Sciatic nerve (tissue), 2 donors: Measurements from ENCODE around the gene STX5. TPM values are rescaled to one million over a fixed set of nuclear protein-coding genes. Genes with fewer than 3 reads are reported as not detected.
"Not testable (repeated sequence)": the region's sequence is repeated elsewhere in the genome, so short reads cannot be mapped to it uniquely, and the experiment has no call there.

Experiments used
- ATAC-seq: fragments of 200-7000 bp; cut with Tn5 transposase; one replicate; pipeline ENCODE4 v1.9.1; 2020; ENCODE audit warnings: mild to moderate bottlenecking, moderate library complexity
- DNase-seq: peaks from one replicate; pipeline ENCODE4 v3.0.0-alpha.2; 2020; ENCODE audit warnings: low spot score
- intact Hi-C: fragments of 100-400 bp; cut with DNase I; formaldehyde crosslinking; loops from one replicate; pipeline ENCODE4 v1.14.2; 2022
- total RNA-seq: library from RNA; stranded (reverse); fragmentation: NEBNext Ultra II Directional; extraction: Animal tissue kit (Norgen Biotek cat#: 25700); gene quantifications from one replicate; pipeline ENCODE4 v1.2.1, GENCODE V29; 2021
- donor health status: DM: no; HTN: no; CAD: no.
- donor health status: DM: no; HTN: no; CAD: no.

Gene STX5, protein sequence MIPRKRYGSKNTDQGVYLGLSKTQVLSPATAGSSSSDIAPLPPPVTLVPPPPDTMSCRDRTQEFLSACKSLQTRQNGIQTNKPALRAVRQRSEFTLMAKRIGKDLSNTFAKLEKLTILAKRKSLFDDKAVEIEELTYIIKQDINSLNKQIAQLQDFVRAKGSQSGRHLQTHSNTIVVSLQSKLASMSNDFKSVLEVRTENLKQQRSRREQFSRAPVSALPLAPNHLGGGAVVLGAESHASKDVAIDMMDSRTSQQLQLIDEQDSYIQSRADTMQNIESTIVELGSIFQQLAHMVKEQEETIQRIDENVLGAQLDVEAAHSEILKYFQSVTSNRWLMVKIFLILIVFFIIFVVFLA
- total RNA-seq: 51.6 TPM

DNA sequence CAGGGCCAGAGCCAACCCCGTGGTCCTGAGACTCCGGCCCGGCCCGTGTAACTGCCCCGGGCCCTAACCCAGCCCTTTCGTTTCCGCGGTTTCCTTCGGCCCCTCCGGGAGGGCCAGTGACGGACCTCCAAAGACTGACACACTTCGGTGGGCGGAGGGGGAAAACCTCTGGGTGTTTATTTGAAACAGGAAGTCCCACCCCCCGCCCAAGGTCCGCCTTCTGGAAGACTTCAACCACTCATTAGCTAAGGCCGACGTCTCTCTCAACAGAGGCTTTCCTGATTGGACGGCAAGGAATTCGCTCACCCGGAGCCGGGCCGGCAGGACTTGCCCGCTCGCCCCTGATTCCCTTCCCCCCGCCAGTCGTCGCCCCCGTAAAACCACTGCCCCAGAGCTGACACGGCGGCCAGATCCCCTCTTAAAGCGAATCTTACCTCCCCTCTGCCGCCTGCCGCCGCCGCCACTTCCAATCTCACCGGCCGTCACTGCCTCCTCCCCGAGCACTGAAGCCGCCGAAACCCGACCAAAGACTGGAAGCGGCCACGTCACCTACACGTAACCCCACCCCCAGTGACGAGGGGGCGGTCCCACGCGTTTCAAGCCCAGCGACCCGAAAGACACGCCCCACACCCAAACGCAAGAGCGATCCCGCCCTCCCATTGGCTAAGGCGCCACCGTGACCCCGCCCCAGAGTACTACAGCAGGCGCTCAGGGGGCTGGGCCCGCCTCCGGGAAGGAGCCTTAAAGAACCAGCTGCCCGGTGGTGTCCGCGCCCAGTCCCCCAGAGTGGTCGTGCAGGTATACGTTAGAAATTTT, at the start of gene STX5:
TSS of gene STX5 (minus strand) at position 532 of the 816 bp plus-strand sequence. CDS start 808 bp downstream, outside the sequence.
- peak; percentile 99 for ATAC-seq
- intact Hi-C loops: no loop called here
- peak; percentile 100 for DNase-seq

DNA sequence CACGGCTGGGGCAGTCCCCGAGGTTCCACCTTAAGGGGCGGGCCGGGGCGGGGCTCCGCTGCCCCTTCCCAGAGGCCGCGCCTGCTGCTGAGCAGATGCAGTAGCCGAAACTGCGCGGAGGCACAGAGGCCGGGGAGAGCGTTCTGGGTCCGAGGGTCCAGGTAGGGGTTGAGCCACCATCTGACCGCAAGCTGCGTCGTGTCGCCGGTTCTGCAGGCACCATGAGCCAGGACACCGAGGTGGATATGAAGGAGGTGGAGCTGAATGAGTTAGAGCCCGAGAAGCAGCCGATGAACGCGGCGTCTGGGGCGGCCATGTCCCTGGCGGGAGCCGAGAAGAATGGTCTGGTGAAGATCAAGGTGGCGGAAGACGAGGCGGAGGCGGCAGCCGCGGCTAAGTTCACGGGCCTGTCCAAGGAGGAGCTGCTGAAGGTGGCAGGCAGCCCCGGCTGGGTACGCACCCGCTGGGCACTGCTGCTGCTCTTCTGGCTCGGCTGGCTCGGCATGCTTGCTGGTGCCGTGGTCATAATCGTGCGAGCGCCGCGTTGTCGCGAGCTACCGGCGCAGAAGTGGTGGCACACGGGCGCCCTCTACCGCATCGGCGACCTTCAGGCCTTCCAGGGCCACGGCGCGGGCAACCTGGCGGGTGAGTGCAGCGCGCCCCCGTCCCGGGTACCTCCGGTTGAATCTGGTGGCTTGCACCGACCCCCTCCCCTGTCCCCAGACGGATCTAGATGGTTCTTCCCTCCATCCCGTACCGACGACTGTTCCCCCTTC, 49.1 kb upstream of the STX5 start, which contains the start of gene SLC3A2:
TSS of gene SLC3A2 (plus strand) at position 94 of the 776 bp plus-strand sequence. CDS start at position 222, 128 bp downstream.
- intact Hi-C loops: no loop called here
- ATAC-seq (peak; percentile 94), DNase-seq (peak; percentile 94)

DNA sequence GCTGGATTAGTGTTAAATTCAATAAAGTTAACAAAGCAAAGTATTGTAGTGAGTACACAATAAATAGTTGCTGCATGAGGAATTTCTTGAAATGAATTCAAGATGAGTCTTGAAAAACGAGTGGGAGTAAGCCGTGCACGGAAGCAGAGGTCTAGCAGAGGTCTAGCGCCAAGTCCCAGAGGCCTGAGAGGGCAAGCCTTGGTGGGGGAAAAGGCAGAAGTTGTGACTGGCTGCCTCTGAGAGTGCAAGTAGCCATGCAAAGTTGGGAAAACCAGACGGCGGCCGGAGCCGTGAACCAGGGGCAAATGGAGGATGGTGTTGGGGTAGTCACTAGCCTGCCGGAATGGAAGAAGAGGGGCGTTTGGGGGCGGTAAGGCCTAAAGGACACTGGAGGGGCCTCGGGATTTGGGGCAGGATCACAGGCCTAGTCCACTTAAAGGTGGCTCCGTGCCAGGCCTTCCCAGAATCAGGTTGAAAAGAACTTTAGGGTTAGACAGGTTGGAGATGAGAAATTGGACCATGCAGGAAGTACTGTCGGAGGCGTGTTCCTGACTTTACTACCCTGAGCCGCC, 48.5 kb upstream of the STX5 start:
- ATAC-seq (peak; percentile 44), DNase-seq (no peak)
- intact Hi-C loops: no loop called here

DNA sequence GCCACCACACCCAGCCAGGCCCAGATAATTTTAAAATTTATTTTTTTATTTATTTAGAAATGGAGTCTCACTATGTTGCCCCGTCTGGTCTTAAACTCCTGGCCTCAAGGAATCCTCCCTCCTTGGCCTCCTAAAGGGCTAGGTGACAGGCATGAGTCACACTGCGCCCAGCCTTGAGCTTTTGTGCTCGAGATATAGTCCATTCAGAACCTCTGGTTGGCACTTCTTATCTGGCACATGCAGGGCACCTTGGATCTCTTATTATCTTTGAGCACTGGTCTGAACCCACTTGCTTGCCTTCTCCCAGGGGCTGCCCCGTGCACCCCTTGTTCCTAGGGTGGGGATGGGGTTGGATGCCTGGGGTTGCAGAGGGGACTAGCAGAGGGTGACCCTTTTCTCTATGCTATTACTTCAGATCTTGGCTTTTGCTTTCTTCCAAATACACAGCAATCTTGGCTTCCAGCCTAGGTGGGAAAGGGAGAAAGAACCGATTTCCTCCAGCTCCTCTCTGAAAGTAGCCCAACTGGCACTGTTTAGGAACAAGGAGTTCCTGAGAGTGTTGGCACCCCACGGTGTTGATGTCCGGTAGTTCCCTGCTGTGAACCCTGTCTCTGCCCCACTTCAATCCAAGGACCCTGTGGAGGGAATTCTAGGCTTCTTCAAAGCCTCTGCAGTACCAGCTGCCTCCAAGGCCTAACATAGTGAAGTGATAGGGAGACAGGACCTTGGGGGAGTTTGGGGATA, 47.6 kb upstream of the STX5 start:
- intact Hi-C loops: no loop called here
- ATAC-seq: no peak
- DNase-seq: no peak

DNA sequence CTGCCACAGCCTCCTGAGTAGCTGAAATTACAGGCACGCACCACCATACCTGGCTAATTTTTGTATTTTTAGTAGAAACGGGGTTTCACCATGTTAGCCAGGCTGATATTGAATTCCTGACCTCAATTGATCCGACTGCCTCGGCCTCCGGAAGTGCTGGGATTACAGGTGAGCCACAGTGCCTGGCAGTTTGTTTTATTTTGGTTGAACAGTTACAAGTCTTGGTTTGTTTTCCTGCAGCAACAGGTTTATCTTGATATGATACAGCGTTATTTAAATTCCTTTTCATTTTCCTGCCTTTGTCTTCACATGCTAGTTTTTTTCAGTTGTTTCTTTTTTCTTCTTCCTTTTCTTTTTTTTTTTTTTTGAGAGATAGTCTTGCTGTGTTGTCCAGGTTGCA, 44.9 kb upstream of the STX5 start:
- DNase-seq: no peak
- no peak for ATAC-seq
- intact Hi-C loops: no loop called here

DNA sequence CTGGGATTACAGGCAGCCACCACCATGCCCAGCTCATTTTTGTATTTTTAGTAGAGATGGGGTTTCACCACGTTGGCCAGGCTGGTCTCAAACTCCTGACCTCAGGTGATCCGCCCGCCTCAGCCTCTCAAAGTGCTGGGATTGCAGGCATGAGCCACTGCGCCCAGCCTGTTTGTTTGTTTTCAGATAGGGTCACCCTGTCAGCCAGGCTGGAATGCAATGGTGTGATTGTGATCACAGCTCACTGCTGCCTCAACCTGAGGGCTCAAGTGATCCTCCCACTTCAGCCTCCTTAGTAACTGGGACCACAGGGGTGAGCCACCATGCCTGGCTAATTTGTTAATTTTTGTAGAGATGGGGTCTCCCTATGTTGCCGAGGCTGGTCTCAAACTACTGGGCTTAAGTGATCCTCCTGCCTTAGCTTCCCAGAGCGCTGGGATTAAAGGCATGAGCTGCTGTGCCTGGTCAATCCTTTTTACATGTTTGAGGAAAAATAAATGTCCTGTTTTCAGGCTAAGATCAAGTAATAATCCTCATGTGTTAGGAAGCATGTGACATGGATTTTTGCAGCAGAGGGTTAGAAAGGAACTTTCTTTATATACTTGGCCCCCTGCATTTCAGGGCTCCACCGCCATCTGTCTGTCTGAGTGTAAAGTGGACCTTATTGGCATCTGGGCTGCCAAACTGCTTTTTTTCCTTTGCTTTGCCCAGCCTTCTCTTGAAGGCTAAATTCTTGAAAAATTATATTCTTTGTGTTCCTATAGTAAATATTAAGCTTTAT, 44.0 kb upstream of the STX5 start:
- no peak for DNase-seq
- intact Hi-C loops: no loop called here
- no peak for ATAC-seq

DNA sequence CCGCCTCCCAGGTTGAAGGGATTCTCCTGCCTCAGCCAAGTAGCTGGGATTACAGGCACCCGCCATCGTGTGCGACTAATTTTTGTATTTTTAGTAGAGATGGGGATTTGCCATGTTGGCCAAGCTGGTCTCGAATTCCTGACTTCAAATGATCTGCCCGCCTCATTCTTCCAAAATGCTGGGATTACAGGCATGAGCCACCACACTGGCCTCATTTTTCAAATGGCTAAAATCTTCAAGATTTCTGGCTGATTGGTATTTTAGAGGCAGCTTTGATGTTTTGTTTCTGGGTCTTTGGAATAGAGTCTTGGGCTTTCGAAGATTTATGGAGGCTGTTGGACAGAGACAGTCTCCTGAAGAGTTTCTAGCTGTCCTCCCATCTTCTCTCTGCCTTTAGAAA, 43.0 kb upstream of the STX5 start:
- ATAC-seq: no peak
- intact Hi-C loops: no loop called here

DNA sequence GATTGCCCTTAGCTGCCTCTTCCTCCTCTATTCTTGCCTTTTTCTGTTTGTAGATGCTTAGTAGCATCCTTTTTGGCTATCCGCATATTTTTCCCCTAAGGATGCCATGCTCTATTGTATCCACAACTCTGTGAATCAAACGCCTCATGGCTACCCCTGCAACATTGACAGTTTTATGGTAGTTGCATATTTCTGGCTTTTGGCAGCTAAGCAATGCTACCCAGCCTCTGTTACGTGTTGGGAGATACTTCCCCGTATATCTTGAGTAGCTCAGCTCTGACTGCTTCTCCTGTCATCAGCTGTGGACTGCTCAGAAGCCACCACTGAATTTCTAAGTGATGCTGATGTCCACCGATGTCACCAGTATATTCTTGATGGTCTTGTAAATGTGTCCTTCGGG, 33.8 kb upstream of the STX5 start:
- no peak for DNase-seq
- intact Hi-C loops: no loop called here
- ATAC-seq: no peak

More for the DNA sequence above, 43.0 kb upstream of the STX5 start:
- no peak for DNase-seq

DNA sequence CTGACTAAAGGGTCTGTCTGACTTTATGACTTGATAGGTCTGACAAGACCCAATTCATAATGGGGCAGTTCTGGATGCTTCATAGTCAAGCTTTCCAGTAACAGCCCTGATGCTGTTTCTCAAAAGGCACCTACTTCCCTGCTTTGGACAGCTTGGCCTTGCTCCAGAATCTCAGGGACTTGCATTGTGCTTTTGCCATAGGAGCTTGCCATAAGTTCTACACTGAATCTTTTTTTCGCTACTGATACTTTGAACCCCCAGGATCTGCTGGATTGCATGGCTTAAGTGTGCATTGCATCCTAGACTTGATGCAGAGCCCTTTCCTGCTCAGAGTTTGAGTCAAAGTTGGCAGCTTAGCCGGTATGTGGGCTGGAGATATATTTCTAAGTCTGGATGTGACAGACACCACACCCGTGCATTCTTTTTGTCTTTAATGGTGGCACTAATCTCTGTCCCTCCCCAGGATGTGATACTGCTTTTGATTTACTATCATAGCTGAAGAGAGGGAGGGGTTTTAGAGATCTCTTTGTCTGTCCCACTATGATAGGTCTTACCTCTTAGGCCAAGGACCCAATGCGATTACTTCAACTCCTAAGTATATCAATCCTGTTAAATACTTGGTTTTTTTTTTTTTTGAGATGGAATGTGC, 32.0 kb upstream of the STX5 start:
- ATAC-seq (no peak), DNase-seq (no peak)
- intact Hi-C loops: loop anchor here (5.0 kb wide), 1 partner anchor 77 kb away; the partner anchor contains the start of gene TMEM179B

DNA sequence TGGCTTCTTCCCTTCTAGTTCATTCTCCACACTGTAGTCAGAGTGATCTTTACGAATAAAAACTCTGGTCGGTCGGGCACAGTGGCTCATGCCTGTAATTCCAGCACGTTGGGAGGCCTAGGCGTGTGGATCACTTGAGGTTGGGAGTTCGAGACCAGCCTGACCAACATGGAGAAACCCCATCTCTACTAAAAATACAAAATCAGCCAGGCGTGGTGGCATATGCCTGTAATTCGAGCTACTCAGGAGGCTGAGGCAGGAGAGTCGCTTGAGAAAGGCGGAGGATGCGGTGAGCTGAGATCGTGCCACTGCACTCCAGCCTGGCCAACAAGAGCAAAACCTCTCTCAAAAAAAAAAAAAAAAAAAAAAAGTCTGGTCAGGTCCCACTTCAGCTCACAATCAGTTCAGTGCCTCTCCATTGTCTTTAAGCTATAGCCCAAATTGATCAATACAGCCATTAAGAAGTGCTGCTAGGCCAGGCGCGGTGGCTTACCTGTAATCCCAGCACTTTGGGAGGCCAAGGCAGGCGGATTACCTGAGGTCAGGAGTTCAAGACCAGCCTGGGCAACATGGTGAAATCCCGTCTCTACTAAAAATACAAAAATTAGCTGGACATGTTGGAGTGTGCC, 29.8 kb upstream of the STX5 start:
- not testable (repeated sequence) for DNase-seq, ATAC-seq
- intact Hi-C loops: loop anchor here (5.0 kb wide), 1 partner anchor 74 kb away; the partner anchor contains the start of gene TMEM179B

DNA sequence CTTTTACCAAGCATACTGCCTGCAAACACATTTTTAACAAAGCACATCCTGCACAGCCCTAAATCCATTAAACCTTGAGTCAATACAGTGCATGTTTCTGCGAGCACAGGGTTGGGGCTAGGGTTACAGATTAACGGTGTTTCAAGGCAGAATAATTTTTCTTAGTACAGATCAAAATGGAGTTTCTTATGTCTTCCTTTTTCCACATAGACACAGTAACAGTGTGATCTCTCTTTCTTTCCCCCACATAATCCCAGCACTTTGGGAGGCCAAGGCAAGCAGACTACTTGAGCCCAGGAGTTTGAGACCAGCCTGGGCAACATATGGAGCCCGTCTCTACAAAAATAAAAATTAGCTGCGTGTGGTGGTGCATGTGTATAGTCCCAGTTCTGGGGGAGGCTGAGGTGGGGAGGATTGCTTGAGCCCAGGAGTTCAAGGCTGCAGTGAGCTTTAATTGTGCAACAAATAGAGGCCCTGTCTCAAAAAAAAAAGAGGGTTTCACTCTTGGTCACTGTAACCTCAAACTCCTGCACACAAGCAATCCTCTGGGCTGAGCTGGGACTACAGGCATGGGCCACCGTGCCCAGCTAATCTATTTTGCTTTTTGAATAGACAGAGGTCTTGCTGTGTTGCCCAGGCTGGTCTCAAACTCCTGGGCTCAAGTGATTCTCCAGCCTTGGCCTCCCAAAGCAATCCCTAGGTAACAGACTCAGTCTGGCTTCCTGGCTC, 29.1 kb upstream of the STX5 start:
- DNase-seq (no peak), ATAC-seq (no peak)
- intact Hi-C loops: loop anchor here (5.0 kb wide), 1 partner anchor 74 kb away; the partner anchor contains the start of gene TMEM179B

DNA sequence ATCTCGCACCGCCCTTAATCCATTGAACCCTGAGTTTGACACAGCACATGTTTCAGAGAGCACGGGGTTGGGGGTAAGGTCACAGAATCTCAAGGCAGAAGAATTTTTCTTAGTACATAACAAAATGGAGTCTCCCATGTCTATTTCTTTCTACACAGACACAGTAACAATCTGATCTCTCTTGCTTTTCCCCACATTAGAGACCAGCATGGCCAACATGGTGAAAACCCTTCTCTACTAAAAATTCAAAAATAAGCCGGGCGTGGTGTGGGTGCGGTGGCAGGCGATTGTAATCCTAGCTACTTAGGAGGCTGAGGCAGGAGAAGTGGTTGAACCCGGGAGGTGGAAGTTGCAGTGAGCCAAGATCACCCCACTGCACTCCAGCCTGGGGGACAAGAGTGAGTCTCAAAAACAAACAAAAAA, 27.4 kb upstream of the STX5 start:
- ATAC-seq, DNase-seq, intact Hi-C loops: not testable (repeated sequence)

DNA sequence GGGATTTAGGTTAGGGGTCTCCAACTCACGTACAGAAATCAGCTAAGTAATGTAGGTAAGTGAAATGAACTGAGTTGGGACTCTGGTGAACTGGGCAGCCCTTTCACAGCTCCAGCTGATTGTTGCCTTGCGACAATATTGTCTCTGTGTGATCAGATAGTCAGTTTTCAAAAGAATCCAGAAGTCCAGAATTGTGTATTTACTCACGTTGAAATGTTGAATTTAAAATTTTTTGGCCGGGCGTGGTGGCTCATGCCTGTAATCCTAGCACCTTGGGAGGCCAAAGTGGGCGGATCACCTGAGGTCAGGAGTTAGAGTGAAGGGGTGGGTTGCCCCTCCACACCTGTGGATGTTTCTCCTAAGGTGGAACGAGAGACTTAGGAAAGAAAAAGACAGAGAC, 26.4 kb upstream of the STX5 start:
- no peak for DNase-seq
- ATAC-seq: no peak
- intact Hi-C loops: no loop called here

DNA sequence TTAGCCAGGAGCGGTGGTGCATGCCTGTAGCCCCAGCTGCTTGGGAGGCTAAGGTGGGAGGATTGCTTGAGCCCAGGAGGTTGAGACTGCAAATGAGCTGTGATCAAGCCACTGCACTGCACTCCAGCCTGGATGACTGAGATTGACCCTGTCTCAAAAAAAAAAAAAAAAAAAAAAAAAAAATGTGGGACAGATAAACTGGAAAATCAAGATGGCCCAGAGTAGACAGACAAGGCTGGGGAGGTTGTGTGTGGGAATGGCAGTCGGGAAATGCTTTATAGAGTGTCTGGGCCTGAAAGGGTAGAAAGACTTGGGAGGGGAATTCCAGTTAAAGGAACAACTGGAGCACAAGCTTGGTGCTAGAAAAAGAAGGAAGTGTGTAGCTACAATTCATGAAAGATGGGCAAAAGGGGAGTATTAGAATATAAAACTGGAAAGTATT, 25.7 kb upstream of the STX5 start:
- intact Hi-C loops: no loop called here
- ATAC-seq (no peak), DNase-seq (no peak)

DNA sequence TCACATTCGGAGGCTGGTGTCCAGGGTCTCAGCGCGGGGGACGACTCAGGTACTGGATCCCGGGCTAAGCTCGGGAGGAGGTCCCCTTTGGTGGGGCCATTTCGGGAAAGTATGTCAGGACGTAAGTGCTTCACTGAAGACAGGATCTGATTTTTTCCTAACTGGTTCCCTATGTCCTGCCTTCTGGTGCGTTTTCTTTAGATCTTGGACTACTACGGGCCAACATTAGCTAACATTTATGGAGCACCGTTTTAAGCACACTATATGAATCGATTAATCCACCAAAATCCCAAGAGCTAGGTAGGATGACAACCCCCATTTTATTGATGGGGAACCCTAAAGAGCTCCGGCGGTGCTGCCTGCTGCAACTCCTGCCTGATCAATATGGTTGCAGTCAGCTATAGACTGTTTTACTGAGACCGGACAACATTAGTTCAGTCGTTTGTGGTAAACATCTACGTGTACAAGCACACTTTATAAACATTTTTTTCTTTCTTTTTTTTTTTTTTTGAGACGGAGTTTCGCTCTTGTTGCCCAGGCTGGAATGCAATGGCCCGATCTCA, 24.6 kb upstream of the STX5 start:
- ATAC-seq: peak; percentile 16
- intact Hi-C loops: no loop called here
- DNase-seq: no peak
